SJCRH30 (cell line): ENCODE results near the gene CREB5. TPM values are rescaled to one million over a fixed set of nuclear protein-coding genes. Genes with fewer than 3 reads are reported as not detected.

Experiments
- DNase-seq, 2 experiments: peaks; one replicate each; pipeline ENCODE4 v3.0.0-alpha.2; 2015 to 2020
- H3K27ac ChIP-seq: fragments of 250-450 bp; sonication (Bioruptor Pico); 2 replicates; pipeline ENCODE4 v1.5.1; 2020; ENCODE audit warnings: mild to moderate bottlenecking, moderate library complexity
- H3K27me3 ChIP-seq: fragments of 250-450 bp; sonication (Bioruptor Pico); 2 replicates; pipeline ENCODE4 v1.5.1; 2020; ENCODE audit warnings: mild to moderate bottlenecking, moderate library complexity
- H3K36me3 ChIP-seq: fragments of 250-450 bp; sonication (Bioruptor Pico); 2 replicates; pipeline ENCODE4 v1.5.1; 2020; ENCODE audit warnings: mild to moderate bottlenecking, moderate library complexity
- H3K4me1 ChIP-seq: fragments of 250-450 bp; sonication (Bioruptor Pico); 2 replicates; pipeline ENCODE4 v1.5.1; 2020; ENCODE audit warnings: mild to moderate bottlenecking, moderate library complexity
- H3K4me3 ChIP-seq: fragments of 250-450 bp; sonication (Bioruptor Pico); 2 replicates; pipeline ENCODE4 v1.5.1; 2020; ENCODE audit warnings: mild to moderate bottlenecking, moderate library complexity
- H3K9me3 ChIP-seq: fragments of 250-450 bp; sonication (Bioruptor Pico); replicated peaks from 2 replicates; pipeline ENCODE4 v1.5.1; 2020; ENCODE audit warnings: mild to moderate bottlenecking, moderate library complexity
- total RNA-seq: library from RNA; depleted of rRNA; stranded (reverse); fragments of >200 nt; shearing (Covaris generic); gene quantifications from 2 replicates; pipeline ENCODE4 v1.2.3, GENCODE V29; 2014

The CREB5 gene
- total RNA-seq, 1 experiment from 2014 or later, result 20.8 TPM

DNA sequence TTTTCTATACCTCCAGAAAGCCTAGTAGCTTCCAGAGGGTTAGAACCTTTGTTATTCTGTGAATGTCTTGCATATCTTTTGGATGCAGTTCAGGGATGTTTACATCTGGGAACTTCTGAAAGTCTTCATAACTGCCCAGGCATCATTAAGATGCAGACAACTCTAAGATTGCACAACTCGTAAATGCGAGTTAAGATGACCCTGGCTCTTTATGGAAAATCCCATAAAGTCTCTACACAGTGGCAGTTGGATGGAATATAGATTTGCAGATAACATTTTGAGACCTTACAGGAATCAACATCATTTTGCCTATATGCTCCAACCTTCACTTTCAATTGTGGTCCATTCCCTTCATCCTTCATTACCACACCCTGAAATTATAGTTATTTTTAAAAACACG is 151.7 kb downstream of the CREB5 start:
- Histone ChIP-seq H3K4me1 (no peaks in the 10 kb centered on the region), H3K36me3 (no peaks in the 10 kb centered on the region), H3K27ac (no peak overlapping the region), H3K9me3 (no peaks in the 10 kb centered on the region), H3K4me3 (no peak overlapping the region), H3K27me3 (no peaks in the 10 kb centered on the region)
- DNase-seq, result no peak

DNA sequence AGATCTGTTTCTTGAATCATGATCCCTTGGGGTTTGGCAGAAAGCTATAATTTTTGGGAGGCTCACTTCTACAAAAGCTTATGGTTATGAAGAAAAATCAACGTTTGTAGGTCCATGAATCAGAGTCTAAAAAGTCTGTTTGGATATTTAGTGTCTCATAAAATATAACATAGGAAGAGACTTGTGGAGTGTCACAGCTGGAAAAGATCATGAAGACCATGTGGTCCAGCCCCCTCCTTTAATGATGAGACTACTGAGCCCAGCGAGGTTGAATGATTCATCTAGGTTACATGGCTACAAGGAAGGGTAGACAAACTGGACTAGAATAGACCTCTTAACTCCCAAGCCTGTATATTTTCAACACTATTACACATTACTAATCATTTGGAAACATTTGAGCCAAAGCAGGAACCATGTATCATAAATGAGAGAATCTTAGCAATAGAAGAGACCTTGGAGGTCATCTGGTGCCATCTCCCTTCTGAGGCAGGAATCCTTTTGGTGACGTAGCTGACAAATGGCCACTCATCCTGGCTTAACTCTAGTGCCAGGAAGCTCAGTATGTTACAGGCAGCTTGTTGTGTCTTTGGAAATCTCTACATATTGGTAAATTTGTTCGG is 152.5 kb downstream of the CREB5 start:
- DNase-seq, result no peak
- Histone ChIP-seq H3K9me3 (no peaks in the 10 kb centered on the region), H3K36me3 (no peaks in the 10 kb centered on the region), H3K27me3 (no peaks in the 10 kb centered on the region), H3K4me3 (no peak overlapping the region), H3K27ac (no peak overlapping the region), H3K4me1 (no peaks in the 10 kb centered on the region)

DNA sequence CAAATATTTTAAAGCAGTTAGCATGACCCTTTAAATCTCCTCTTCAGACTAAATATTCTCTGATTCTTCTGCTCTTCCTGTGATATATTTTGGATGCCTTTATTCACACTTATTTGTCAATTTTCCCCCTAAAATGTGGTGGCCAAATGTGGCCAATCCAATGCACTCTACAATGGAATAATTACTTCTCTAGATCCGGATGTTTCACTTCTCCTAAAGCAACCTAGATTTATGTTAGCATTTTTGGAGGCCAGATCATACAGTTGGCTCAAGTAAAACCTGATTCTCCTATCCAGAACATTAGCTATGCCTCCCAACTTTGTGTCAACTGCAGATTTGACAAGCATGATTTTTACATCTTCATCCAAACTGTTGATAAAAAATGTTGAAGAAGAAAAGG is 153.7 kb downstream of the CREB5 start:
- H3K27me3 ChIP-seq, result no peaks in the 10 kb centered on the region
- H3K27ac ChIP-seq, result no peak overlapping the region
- H3K4me3 ChIP-seq, result no peak overlapping the region
- H3K9me3 ChIP-seq, result no peaks in the 10 kb centered on the region
- no peaks in the 10 kb centered on the region for H3K4me1 ChIP-seq
- no peaks in the 10 kb centered on the region for H3K36me3 ChIP-seq
- DNase-seq, result no peak

DNA sequence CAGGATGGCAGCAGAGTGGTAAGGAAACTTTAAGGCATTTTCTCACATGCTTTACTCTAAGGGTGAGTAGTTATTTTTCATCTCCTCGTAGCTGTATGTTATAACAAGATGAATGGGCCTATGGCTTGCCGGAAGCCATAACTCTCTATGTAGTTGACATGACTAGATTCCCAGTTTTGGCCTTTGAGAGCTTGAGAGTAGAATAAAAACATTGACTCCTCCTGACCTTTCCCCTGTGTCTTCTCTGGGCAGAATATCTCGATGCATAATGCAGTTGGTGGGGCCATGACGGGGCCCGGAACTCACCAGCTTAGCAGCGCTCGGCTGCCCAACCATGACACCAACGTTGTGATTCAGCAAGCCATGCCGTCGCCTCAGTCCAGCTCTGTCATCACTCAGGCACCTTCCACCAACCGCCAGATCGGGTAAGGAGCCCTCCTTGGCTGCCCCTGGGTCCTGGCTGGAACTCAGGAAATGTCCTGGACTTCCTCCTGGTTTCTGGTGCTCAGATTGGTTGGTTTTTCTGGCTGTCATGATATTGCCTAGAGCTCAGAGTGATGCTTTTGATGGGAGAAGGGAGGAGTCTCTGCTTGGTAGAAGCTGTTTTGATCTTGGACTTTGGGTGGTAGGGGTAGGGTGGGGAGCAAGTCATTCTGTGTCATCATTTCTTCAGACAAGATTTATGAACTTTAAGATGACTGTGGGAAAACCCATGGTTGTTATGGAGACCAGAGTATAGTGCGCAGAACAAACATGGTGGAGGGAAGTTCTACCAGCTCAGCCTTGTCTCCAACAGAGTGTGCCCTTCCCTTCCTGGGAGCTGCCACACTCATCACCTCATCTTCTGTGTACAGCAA is 158.0 kb downstream of the CREB5 start:
- Histone ChIP-seq H3K4me1 (peaks cover 32% of the 10 kb centered on the region), H3K4me3 (no peak overlapping the region), H3K27me3 (no peaks in the 10 kb centered on the region), H3K27ac (no peak overlapping the region), H3K36me3 (no peaks in the 10 kb centered on the region), H3K9me3 (no peaks in the 10 kb centered on the region)
- no peak for DNase-seq

GRCh38 chr7:28570970-28571288 is 158.6 kb downstream of the CREB5 start:
- DNase-seq, result no peak
- Histone ChIP-seq H3K27me3 (no peaks in the 10 kb centered on the region), H3K27ac (no peak overlapping the region), H3K4me3 (no peak overlapping the region), H3K4me1 (peaks cover 37% of the 10 kb centered on the region), H3K36me3 (no peaks in the 10 kb centered on the region), H3K9me3 (no peaks in the 10 kb centered on the region)

DNA sequence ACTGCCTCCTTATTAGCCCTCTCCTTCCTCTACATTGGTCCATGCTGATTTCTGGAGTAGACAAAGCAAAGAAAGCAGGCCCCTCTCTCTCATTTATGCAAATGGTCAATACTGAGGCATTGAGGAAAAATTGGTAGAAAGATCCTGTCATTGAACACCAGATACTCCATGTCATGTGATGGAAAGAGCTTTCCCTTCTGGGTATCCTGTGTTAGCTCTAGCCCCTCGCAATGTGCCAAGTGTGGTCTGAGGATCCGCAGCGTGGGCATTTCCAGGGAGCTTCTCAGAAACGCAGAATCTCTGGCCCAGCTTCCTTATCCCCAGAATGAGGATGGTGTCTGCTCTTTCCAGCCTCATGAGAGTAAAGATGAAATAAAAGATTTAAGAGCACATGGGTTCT is 159.1 kb downstream of the CREB5 start:
- no peaks in the 10 kb centered on the region for H3K9me3 ChIP-seq
- H3K4me3 ChIP-seq, result no peak overlapping the region
- no peak for DNase-seq
- no peaks in the 10 kb centered on the region for H3K36me3 ChIP-seq
- H3K4me1 ChIP-seq, result peaks cover 38% of the 10 kb centered on the region
- H3K27me3 ChIP-seq, result no peaks in the 10 kb centered on the region
- H3K27ac ChIP-seq, result no peak overlapping the region

GRCh38 chr7:28572321-28573058 is 160.2 kb downstream of the CREB5 start:
- no peak overlapping the region for H3K4me3 ChIP-seq
- H3K4me1 ChIP-seq, result peaks cover 38% of the 10 kb centered on the region
- H3K9me3 ChIP-seq, result no peaks in the 10 kb centered on the region
- no peaks in the 10 kb centered on the region for H3K27me3 ChIP-seq
- peak in 1 of 2 experiments; percentile 23 for DNase-seq
- H3K27ac ChIP-seq, result no peak overlapping the region
- H3K36me3 ChIP-seq, result no peaks in the 10 kb centered on the region

DNA sequence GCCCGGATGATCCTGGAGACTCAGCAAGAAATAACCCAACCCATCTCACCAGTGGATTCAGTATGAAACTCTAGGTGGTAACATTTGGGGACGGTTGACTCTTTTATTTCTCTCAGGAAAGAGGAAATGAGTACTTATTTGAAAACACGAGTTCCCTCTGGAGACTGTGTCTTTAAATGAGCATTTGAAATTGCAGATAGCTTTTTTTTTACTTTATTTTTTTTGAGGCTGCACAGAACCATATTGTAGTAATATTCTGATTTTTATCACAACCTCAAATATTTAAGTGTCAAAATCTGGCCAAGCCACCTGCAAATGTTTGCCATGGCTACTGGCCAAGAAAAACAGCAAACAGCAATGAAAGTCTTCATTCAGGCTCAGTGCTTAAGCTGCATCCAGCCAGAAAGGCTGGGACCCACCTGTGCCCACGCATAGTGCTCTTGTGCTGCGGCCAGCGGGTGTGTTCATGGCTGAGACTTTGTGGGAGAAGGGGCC is 160.8 kb downstream of the CREB5 start:
- Histone ChIP-seq H3K27ac (no peak overlapping the region; the same call in 1 of the 2 replicates), H3K9me3 (no peaks in the 10 kb centered on the region), H3K4me1 (peaks cover 38% of the 10 kb centered on the region), H3K4me3 (no peak overlapping the region), H3K36me3 (no peaks in the 10 kb centered on the region), H3K27me3 (no peaks in the 10 kb centered on the region)
- peak; percentile 72 to 77 for DNase-seq

DNA sequence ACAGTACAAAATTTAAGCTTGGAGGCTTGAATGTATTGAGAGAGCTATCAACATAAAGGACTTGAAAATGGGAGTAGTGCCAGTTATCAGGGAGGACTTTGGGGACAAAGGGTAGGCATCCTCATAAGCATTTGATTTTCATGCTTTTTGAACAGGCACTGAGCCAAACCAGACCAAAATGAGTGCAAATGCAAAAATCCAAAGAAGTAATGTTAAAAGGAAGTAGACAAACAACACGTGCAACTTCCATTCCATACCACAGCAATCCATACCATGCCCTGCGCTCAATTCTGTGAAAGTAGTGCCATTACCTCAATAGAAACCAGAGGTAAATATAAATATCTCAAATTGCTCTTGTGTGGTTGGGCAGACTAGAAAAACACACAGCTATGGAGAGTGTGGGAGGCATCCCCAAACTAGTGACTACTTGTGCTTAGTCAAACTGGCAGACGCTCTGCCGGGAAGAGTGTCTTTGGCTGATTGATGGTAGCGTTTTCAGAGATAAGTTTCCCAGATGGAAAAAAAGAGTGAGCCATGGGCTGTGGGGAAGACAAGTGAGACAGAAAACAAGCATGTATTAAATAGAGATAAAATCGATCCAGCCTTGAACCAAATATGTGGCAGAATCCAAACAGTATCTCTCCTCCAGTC is 161.5 kb downstream of the CREB5 start:
- Histone ChIP-seq H3K4me3 (no peak overlapping the region), H3K27ac (no peak overlapping the region; the same call in 1 of the 2 replicates), H3K27me3 (no peaks in the 10 kb centered on the region), H3K36me3 (no peaks in the 10 kb centered on the region), H3K4me1 (peaks cover 38% of the 10 kb centered on the region), H3K9me3 (no peaks in the 10 kb centered on the region)
- no peak for DNase-seq

- peaks cover 53% of the 10 kb centered on the region for H3K4me1 ChIP-seq
- no peaks in the 10 kb centered on the region for H3K27me3 ChIP-seq
- DNase-seq, result no peak
- no peak overlapping the region for H3K27ac ChIP-seq
- H3K9me3 ChIP-seq, result no peaks in the 10 kb centered on the region
- no peak overlapping the region for H3K4me3 ChIP-seq
- no peaks in the 10 kb centered on the region for H3K36me3 ChIP-seq
Observed at GRCh38 chr7:28575241-28575643, 162.9 kb downstream of the CREB5 start.

DNA sequence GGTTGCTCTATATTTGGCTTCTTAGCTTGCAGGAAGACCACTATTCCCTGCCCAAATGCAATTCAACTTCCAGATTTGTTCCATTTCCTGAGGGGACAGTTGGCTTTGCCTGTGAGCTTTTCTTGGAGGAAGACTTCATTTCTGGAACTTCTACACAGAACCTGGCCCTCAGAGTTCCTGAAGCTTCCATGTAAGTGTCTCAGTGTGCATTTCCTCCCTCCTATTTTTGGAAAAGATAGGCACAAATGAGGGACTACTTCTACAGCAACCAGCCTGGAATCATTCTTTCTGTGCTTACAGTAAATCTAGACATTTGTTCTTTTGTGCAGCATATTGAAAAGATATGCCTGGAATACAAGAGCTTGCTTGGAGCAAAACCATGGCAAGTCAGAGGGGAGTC is 164.3 kb downstream of the CREB5 start:
- Histone ChIP-seq H3K36me3 (no peaks in the 10 kb centered on the region), H3K4me1 (peaks cover 53% of the 10 kb centered on the region), H3K9me3 (no peaks in the 10 kb centered on the region), H3K27ac (no peak overlapping the region), H3K4me3 (no peak overlapping the region), H3K27me3 (no peaks in the 10 kb centered on the region)
- no peak for DNase-seq

- Histone ChIP-seq H3K4me1 (peaks cover 29% of the 10 kb centered on the region), H3K9me3 (no peaks in the 10 kb centered on the region), H3K36me3 (no peaks in the 10 kb centered on the region), H3K27ac (no peak overlapping the region), H3K4me3 (no peak overlapping the region), H3K27me3 (no peaks in the 10 kb centered on the region)
- peak; percentile 18 to 33 for DNase-seq
Observed at GRCh38 chr7:28579571-28579970, 167.3 kb downstream of the CREB5 start.

DNA sequence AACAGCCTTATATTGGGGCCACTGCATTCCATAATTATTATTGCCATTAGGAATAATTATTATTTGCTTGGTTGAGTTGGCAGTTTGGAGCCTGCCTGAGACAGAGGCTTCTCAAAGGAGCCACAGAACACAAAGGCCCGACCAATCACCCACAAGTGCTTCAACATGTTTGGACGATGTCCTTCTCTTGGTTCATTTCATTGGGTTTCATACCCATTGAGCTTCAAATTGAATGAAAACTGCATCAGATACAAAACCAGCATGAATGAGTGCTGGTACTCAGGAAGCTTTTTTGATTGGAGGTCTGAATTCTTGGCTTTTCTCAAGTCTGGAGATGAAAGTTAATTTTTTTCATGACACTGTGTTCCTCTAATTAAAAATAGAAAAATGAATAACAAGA is 168.3 kb downstream of the CREB5 start:
- no peak overlapping the region for H3K4me3 ChIP-seq
- no peak overlapping the region for H3K27ac ChIP-seq
- H3K4me1 ChIP-seq, result peaks cover 18% of the 10 kb centered on the region
- H3K9me3 ChIP-seq, result no peaks in the 10 kb centered on the region
- DNase-seq, result no peak
- H3K36me3 ChIP-seq, result no peaks in the 10 kb centered on the region
- no peaks in the 10 kb centered on the region for H3K27me3 ChIP-seq

DNA sequence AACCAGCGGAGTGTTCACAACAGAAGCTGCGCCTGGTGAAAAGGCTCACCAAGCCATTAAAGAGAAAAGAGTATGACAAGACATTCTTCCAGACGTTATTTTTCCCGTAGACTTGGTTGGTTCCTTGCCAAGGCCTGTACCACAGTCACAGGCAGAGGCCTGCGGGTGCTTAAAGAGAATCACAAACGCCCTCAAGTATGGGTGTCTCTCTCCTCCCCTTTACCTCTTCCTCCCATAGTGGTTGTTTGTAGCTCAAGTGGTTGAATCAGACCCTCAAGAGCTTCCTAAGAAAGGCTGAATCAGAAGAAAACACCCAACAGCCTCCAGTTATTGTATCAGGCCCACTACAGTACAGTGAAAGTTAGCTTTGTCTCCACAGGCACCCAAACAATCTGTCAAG is 169.0 kb downstream of the CREB5 start:
- Histone ChIP-seq H3K27me3 (no peaks in the 10 kb centered on the region), H3K4me3 (no peak overlapping the region), H3K36me3 (no peaks in the 10 kb centered on the region), H3K9me3 (no peaks in the 10 kb centered on the region), H3K4me1 (peaks cover 18% of the 10 kb centered on the region), H3K27ac (no peak overlapping the region)
- DNase-seq, result no peak

DNA sequence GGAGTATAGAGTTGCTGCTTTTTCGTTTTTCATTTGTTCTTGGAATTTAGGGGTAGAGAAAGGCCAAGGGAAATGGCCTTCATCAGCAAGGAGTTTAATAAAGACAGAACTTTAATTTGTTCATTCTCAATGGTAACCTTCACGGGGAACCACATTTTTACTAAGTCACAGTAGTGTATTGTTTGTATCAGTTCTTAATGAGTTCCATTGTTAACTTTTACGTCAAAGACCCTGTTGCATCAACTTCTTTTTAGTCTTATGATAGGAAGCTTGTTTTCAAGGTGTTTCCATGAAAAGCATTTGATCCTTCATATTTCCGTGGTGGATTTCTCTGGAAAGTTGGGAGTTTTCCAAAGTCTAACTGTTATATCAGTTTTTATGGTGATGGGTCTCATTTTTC is 169.9 kb downstream of the CREB5 start:
- no peaks in the 10 kb centered on the region for H3K27me3 ChIP-seq
- H3K36me3 ChIP-seq, result no peaks in the 10 kb centered on the region
- DNase-seq, result no peak
- H3K9me3 ChIP-seq, result no peaks in the 10 kb centered on the region
- H3K4me1 ChIP-seq, result peaks cover 27% of the 10 kb centered on the region
- H3K4me3 ChIP-seq, result no peak overlapping the region
- no peak overlapping the region for H3K27ac ChIP-seq
